GM12891 (cell line): ENCODE results near the gene APOBEC4.

Experiments used
- POLR2A ChIP-seq: IDR thresholded peaks from 2 replicates; pipeline ENCODE4 v1.6.1; 2011; ENCODE audit warnings: low read depth, low read length, control low read depth
- POLR2AphosphoS5 ChIP-seq: IDR thresholded peaks from 2 replicates; pipeline ENCODE4 v1.6.1; 2011; ENCODE audit warnings: low read depth, low read length, control low read depth
- SPI1 ChIP-seq: IDR thresholded peaks from 2 replicates; pipeline ENCODE4 v1.6.1; 2011; ENCODE audit warnings: low read depth, low read length, control low read depth
- TAF1 ChIP-seq: IDR thresholded peaks from 2 replicates; pipeline ENCODE4 v1.6.1; 2011; ENCODE audit warnings: low read depth, low read length, control low read depth

- no peak for TF ChIP-seq POLR2A
- TF ChIP-seq TAF1, result no peak
- no peak for TF ChIP-seq SPI1
- TF ChIP-seq POLR2AphosphoS5, result no peak
Measured at GRCh38 chr1:183653462-183653794, 312 bp upstream of the APOBEC4 start.
